ENCODE data around the gene CCSER2.

The CCSER2 gene

GRCh38 chr10:84395581-84395980 is 67.2 kb downstream of the CCSER2 start:
- no peak for DNase-seq (ENCODE audit: low read depth)
- H3K4me3 ChIP-seq (ENCODE audit: control insufficient read depth, low read depth, low read length): no peak overlapping the region
- TF ChIP-seq, protein P1, sequence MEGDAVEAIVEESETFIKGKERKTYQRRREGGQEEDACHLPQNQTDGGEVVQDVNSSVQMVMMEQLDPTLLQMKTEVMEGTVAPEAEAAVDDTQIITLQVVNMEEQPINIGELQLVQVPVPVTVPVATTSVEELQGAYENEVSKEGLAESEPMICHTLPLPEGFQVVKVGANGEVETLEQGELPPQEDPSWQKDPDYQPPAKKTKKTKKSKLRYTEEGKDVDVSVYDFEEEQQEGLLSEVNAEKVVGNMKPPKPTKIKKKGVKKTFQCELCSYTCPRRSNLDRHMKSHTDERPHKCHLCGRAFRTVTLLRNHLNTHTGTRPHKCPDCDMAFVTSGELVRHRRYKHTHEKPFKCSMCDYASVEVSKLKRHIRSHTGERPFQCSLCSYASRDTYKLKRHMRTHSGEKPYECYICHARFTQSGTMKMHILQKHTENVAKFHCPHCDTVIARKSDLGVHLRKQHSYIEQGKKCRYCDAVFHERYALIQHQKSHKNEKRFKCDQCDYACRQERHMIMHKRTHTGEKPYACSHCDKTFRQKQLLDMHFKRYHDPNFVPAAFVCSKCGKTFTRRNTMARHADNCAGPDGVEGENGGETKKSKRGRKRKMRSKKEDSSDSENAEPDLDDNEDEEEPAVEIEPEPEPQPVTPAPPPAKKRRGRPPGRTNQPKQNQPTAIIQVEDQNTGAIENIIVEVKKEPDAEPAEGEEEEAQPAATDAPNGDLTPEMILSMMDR (IDR thresholded peaks at IDR 0.05; ENCODE audit: control insufficient read depth, insufficient read depth, low read depth, low read length, missing control alignments): no peak

GRCh38 chr10:84397735-84398144 is 69.4 kb downstream of the CCSER2 start:
- H3K4me3 ChIP-seq (ENCODE audit: control insufficient read depth, low read depth, low read length): no peak overlapping the region
- TF ChIP-seq, protein P1 (IDR thresholded peaks at IDR 0.05; ENCODE audit: control insufficient read depth, insufficient read depth, low read depth, low read length, missing control alignments): no peak
- DNase-seq (ENCODE audit: low read depth): no peak

DNA sequence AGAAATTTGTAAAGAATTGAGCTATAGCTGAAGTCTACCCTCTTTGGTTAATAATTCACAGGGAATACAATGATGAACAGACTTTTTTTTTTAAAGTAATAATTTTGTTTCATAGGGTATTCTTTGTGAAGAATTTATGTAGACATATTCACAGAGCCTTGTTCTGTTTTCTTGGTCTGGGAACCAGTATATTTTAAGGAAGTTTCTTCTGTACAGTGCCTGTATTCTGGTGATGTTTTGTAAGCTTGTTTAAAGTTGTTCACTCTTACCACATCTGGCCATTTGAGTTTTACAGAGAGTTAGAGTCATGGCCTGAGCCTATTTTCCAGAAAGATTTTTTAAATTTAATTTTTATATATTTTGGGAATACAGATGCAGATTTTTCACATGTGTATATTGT is 70.3 kb downstream of the CCSER2 start:
- no peak for DNase-seq (ENCODE audit: low read depth)
- no peak overlapping the region for H3K4me3 ChIP-seq (ENCODE audit: control insufficient read depth, low read depth, low read length)
- TF ChIP-seq, protein P1 (IDR thresholded peaks at IDR 0.05; ENCODE audit: control insufficient read depth, insufficient read depth, low read depth, low read length, missing control alignments): no peak

- DNase-seq (ENCODE audit: low read depth): no peak
- TF ChIP-seq, protein P1 (IDR thresholded peaks at IDR 0.05; ENCODE audit: control insufficient read depth, insufficient read depth, low read depth, low read length, missing control alignments): no peak
- no peak overlapping the region for H3K4me3 ChIP-seq (ENCODE audit: control insufficient read depth, low read depth, low read length)
Measured at GRCh38 chr10:84401854-84402611, 73.6 kb downstream of the CCSER2 start.

- TF ChIP-seq, protein P1 (IDR thresholded peaks at IDR 0.05; ENCODE audit: control insufficient read depth, insufficient read depth, low read depth, low read length, missing control alignments): no peak
- no peak for DNase-seq (ENCODE audit: low read depth)
Measured at GRCh38 chr10:84404783-84405182, 76.4 kb downstream of the CCSER2 start.

GRCh38 chr10:84405662-84406061 is 77.3 kb downstream of the CCSER2 start:
- H3K4me3 ChIP-seq (ENCODE audit: control insufficient read depth, low read depth, low read length): no peak overlapping the region
- DNase-seq (ENCODE audit: low read depth): no peak
- TF ChIP-seq, protein P1 (IDR thresholded peaks at IDR 0.05; ENCODE audit: control insufficient read depth, insufficient read depth, low read depth, low read length, missing control alignments): no peak

More at GRCh38 chr10:84404783-84405182, 76.4 kb downstream of the CCSER2 start:
- H3K4me3 ChIP-seq (ENCODE audit: control insufficient read depth, low read depth, low read length): no peak overlapping the region
